Hematopoietic multipotent progenitor cell treated with erythropoietin and hydrocortisone succinate and interleukin-3 and kit ligand, for 17 days (in vitro differentiated cells): ENCODE results near the gene ARL10.

Experiments
- DNase-seq: peaks from one replicate; pipeline ENCODE4 v3.0.0-alpha.2; 2015; ENCODE audit warnings: low spot score

Gene ARL10

DNA sequence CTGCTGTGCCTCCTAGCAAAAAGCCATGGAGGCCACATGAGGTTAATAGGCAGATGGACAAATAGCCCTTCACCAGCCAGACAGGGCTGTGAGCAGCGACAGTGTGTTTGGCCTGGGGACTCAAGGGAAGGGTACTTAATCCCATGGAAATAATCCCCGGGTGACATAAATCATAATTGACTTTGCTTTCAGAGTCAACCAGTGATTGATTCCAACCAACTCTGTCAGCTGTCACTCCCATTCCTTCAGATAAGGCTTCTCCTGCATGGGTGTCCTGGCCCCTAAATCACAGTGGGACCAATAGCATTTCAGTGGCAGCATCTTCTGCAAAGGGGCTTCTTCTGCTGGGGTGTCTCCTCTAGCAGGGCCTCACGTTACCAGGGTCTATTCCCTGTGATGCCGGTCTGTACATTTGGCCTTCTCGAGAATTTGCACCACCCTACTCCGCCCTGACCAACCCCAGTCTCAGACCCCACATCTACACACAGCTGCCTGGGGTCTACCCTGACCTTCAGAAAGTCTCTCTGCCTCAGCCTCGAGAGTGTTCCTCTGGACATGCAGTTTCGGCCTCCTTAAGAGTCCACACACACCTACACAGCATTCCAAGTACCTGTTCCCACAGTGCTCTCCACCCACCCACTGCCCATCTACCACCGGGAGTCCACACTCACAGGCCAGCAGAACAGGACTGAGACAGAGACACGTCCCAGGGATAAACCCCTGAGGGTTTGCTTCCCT lies 47.4 kb downstream of the ARL10 start:
- DNase-seq: no peak

DNA sequence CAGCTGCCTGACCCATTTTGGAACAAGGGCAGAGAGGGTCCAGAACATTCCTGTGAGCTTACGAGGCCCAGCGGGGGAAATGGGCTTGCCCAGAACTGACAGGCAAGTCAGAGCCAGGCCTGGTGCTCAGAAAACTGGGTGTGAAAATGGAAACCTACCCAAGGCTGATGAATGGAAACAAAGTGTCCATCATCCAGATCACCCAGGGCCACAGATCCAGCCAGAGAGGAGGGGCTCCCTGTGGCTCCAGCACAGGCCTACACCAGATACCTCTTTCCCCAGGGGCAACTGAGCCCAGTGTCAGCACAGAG lies 47.9 kb downstream of the ARL10 start:
- no peak for DNase-seq

DNA sequence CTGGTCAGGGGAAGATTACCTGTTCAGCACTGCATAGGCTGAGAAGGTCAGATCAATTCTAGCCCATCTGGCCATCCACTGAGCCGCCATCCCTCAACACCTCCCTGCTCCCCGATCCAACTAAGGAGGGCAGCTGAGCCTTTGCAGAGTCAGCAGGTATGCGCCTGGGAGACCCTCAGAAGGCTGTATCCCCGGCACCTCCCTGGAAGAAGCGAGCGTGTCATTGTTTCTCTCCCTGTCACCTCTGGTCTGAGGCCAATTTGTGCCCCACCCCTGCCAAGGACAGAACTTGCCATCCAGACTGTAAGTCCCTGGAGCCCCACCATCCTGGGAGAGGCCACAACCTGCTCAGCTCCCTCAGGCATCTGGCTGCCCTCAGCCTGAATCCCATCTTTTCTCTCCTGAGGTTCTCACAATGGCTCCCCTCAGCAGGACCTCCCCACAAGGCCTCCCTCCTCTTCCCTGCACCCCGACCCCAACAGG lies 48.5 kb downstream of the ARL10 start:
- no peak for DNase-seq

DNA sequence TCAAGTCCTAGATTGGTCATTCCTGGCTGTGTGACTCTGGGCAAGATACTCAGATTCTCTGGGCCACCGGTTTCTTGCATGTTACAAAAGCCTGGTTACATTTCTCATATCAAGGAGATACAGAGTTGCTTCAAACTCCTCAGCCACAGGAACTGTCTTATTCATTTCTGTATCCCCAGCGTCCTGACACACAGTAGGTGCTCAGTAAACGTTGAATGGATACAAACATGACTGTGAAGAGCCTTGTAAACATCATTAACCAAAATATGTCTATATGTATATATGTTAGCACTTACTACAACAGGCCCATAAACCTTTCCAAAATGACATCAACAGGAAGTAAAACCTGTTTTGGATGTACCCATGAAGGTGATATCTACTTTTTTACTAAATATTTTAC lies 49.4 kb downstream of the ARL10 start:
- DNase-seq: no peak

DNA sequence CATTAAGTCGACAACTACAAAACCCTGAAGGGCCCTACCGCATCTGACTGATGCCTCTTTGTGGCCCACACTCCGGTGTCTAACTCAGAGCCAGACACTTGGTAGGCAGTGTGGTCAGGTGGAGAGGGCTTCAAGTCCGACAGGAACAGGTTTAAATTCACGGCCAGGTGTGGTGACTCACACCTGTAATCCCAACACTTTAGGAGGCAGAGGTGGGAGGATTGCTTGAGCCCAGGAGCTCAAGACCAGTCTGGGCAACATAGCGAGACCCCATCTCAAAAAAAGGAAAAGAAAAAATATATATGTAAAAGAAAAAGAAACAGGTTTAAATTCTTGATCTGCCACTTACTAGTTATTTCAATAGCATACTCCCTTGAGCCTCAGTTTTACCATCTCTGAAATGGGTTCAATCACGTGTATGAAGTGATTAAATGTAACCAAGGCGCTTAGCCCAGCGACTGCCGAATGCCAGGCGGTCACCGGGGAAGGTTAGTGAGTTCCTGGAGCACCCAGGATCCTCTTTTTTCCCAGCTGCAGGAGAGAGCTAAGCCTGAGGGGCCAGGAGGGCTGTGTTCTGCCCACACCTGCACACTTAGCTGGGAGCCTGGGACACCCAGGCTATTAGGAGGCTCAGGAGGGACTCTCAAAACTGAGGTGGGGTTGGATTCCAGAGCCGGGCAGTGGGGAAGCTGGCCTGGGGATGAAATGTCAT lies 50.1 kb downstream of the ARL10 start:
- no peak for DNase-seq

DNA sequence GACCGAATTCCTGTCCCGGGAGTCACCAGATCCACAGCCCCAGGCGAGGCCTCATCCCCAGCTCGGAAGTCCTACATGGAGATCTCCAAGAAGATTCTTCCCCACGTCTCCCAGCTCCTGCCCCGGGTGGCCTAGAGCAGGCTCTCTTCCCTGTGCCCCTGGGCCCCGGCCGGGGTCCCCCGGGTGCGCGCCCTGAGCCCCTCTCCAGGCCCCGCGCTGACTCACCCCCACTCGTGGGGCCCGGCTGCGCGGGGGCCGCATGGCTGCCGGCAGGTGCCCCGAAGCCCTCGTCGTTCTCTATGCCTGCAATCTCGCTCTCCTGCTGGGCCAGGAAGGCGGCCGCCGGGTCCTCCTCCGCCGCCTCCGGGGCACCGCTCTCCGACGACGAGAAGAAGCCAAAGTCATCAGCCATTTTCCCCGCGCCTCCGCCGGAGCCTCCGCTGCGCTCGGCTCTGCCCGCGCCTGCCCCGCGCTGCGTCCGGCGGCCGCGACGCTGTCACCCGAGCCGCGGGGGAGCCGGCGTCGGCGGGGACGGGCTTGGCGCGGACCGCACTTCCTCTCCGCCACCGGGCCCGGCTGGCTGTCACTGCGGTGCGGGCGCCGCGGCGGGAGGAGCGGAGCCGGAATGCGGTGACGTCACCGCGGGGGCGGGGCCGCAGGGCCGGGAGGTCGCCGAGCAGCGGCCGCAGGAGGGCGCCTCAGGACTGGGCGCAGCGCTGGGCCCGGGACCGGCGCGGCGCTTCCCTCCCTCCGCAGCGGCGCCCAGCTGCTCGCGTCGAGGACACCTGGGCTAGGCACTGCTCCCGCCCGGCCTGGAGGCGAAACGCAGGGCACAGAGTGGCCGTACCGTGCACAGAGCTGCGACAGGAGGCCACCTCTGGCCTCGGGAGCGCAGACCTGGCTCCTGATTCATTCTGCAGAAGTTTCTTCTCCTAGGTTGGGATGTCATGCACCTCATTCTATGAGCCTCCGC lies 51.0 kb downstream of the ARL10 start, which contains the start of gene CLTB:
TSS of gene CLTB (minus strand) at position 588 of the 973 bp plus-strand sequence. CDS start at position 412, 176 bp downstream.
- peak; percentile 91 for DNase-seq

DNA sequence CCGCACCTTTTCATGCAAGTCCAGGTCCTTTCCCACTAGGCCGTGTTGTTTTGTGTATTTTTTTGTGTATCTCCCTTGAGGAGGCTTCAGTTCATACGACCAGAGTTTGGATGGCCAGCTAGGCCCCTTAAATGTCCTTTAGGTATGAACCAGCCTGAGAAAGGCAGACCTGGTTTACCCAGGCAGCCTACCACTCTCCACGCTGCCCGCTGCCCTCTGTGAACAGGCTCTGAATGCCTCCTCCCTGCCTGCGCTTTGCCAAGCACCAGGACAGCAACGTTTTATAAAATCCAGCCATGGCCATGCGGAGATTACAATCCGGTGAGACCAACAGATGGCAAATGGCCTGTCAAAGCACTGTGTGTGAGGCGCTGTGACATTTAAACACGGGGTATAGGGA lies 51.7 kb downstream of the ARL10 start:
- no peak for DNase-seq

DNA sequence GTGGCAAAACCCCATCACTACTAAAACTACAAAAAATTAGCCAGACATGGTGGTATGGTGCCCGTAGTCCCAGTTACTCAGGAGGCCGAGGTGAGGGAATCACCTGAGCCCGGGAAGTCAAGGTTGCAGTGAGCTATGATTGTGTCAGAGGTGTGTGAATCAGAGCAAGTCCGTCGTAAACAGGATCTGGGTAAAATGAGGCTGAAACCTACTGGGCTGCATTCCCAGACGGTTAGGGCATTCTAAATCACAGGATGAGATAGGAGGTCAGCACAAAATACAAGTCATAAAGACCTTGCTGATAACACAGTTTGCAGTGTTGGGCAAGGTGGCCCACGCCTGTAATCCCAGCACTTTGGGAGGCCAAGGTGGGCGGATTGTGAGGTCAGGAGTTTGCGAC lies 53.0 kb downstream of the ARL10 start:
- no peak for DNase-seq

DNA sequence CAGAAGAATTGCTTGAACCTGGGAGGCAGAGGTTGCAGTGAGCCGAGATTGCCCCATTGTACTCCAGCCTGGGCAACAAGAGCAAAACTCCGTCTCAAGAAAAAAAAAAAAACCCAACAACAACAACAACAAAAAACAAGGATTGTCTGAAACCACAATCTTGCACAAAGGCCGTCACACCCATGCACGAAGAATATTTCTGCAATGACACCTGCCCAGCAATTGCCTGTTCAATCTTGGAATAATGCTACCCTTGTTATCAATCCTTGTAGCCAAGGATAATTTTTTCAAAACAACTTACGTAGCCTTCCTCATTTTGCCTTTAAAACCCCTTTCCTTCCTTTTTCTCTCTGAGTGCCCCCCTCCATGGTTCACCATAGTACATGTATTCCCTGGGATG lies 54.8 kb downstream of the ARL10 start:
- DNase-seq: no peak

DNA sequence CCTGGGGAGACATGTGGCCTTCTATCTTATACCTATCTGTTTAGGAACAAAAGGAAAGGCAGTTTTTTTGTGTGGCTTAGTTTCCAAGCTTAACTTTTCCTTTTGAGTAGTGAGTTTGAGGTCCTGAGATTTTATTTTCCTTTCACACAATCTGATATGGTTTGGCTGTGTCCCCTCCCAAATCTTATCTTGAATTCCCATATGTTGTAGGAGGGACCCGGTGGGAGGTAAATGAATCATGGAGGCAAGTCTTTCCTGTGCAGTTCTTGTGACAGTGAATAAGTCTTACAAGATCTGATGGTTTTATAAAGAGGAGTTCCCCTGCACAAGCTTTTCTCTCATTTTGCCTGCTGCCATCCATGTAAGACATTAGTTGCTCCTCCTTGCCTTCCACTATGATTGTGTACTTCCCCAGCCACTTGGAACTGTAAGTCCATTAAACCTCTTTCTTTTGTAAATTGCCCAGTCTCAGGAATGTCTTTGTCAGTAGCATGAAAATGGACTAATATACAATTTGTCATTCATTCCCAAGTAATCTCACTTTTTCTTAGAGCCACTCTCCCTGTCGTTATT lies 55.8 kb downstream of the ARL10 start:
- no peak for DNase-seq

DNA sequence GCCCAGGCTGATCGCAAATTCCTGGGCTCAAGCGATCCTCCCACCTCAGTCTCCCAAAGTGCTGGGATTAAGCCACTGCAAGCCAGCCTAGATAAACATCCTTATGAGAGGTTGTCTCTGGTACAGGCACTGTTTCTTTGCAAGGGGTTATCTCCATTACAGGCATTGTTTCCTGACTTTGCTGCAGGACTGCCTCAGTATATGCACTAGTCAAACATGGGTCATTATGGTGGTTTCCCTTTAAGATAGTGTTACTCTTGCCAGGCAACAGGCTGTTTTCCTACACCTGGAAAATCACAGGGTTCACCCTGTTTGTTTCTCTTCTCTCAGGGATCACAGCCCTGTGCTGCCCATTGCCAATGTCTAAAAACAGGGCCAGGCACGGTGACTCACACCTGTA lies 58.9 kb downstream of the ARL10 start:
- DNase-seq: no peak

DNA sequence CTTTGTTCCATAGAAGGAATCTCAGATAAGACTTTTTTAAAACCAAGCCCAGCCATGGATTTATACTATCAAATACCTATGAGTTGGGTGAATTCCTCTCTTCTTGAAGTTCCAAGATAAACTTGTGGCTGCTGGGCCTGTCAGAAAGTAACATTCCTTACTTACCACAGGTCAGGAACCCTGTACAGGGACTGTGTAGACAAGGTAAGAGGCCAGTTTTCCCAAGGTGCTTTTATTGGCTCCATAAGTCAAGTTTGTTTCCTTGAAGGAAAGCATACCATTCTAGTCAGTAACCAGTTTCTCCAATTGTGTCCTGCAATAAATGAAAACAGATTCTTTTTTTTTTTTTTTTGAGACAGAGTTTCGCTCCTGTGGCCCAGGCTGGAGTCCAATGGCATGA lies 59.9 kb downstream of the ARL10 start:
- no peak for DNase-seq

DNA sequence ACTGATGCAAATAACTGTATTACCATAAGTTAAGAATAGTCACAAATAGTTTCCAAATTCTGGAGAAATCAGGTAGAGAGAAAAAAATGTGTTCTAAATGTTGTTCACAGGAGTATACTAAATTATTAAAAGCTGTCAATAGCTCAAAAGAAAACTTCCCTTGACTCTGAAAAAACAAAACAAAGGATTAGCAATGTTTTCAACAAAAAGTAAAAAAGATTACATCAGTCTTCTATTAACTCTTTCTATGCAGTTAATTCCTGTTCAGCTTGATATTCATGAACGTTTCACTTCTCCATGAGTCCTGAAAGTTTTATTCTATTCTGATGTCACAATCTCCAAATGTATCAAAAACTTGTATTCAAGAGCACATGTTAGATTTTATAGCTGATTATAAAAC lies 60.5 kb downstream of the ARL10 start:
- no peak for DNase-seq

DNA sequence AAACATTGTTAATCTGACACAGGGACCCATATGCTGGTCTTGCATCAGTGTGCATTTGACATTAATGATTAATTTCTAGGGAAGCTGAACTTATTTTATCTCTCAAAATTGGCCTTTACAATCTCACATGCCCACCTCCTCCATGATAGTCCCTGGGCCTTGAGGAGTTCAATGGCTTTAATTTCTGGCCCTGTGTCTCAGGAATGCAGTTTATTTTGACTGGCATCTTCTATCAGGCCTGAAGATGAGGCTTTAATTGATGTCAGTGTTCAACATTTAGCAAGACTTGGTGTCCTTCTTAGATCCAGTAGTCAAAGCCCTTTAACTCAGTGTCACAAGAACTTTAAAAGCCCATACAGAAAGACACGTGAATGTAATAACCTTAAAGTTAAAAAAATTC lies 61.6 kb downstream of the ARL10 start:
- no peak for DNase-seq

DNA sequence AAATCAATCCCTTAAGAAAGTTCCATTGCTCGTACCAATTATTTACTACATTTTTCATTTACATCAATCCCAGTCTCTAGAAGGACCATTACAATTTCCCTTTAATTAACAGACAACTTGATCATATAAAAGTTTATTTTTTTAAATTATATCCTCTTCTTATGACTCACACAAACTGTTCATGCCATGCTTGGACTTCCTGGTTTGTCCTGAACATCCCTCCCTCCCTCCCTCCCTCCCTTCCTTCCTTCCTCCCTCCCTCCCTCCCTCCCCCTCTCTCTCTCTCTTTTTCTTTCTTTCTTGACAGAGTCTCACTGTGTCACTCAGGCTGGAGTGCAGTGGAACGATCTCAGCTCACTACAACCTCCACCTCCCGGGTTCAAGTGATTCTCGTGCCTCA lies 62.7 kb downstream of the ARL10 start:
- no peak for DNase-seq

DNA sequence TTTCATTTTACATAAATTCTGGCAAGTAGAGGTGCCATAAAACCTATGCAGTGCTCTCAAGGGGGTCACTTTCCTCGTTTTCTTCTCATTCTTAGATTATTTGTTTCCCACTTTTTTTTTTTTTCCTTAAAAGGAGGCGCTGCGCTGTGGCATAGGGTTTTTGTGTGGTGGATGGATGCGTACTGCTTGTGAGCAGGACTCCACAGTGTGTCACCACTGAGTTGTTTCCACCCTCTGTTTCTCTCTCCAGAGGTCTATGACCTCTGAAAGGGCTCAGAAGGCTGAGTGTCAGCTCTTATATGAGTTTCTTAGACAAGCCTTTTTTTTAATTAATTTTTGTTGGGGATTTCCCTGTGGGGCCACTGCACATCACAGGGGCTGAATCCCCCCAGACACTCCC lies 64.7 kb downstream of the ARL10 start:
- no peak for DNase-seq
